OCI-LY1 (cell line): Measurements from ENCODE around the gene POGLUT2.

Source experiments
- CTCF ChIP-seq: fragments of 200-600 bp; sonication (generic), shearing (Covaris generic); IDR thresholded peaks from 2 replicates; pipeline ENCODE4 v1.5.1; 2017; ENCODE audit warnings: mild to moderate bottlenecking, antibody characterized with exemption, low read length, moderate library complexity, mixed read lengths
- EZH2 ChIP-seq: fragments of 200-600 bp; sonication (generic), shearing (Covaris generic); IDR thresholded peaks from 2 replicates; pipeline ENCODE4 v1.8.0; 2017; ENCODE audit warnings: borderline replicate concordance, mixed run types, mild to moderate bottlenecking, antibody characterized with exemption, low read length, moderate library complexity, mixed read lengths

- TF ChIP-seq CTCF (no peak), EZH2 (no peak)
Observed at GRCh38 chr13:102838982-102839381, 40.2 kb upstream of the POGLUT2 start.
